Kidney epithelial cell (primary cell): Measurements from ENCODE around the gene CPED1. TPM values are rescaled to one million over a fixed set of nuclear protein-coding genes. Genes with fewer than 3 reads are reported as not detected.

Experiments used
- DNase-seq: peaks from one replicate; pipeline ENCODE4 v3.0.0-alpha.2; 2010; ENCODE audit warnings: low read depth
- H3K27me3 ChIP-seq: 2 replicates; pipeline ENCODE4 v1.6.0; 2011; ENCODE audit warnings: low read length; ENCODE audit not compliant: control insufficient read depth, insufficient read depth
- H3K36me3 ChIP-seq: 2 replicates; pipeline ENCODE4 v1.5.1; 2011; ENCODE audit warnings: low read length; ENCODE audit not compliant: control insufficient read depth, insufficient read depth
- H3K4me3 ChIP-seq: 2 replicates; pipeline ENCODE4 v1.5.1; 2011; ENCODE audit warnings: low read depth, mild to moderate bottlenecking, control low read depth, low read length
- CTCF ChIP-seq: IDR thresholded peaks from 2 replicates; pipeline ENCODE4 v1.5.1; 2011; ENCODE audit warnings: mild to moderate bottlenecking, moderate library complexity, low read length, control low read depth, inconsistent platforms; ENCODE audit not compliant: insufficient read depth, poor library complexity, severe bottlenecking
- total RNA-seq: library from RNA; depleted of rRNA; stranded (reverse); fragments of >200 nt; gene quantifications from 2 replicates; pipeline ENCODE4 v1.2.3, GENCODE V29; 2015

CPED1 gene
- total RNA-seq, 1 donor from 2014 or later, result 3.2 TPM

- peak; percentile 98 for TF ChIP-seq CTCF
- H3K27me3 ChIP-seq, result no peaks in the 10 kb centered on the region
- peak; percentile 75 for DNase-seq
- no peaks in the 10 kb centered on the region for H3K36me3 ChIP-seq
- H3K4me3 ChIP-seq, result peak overlapping the region; percentile 45
Measured at GRCh38 chr7:120987683-120988590, 574 bp upstream of the CPED1 start.

GRCh38 chr7:120989257-120990220, 1.0 kb downstream of the CPED1 start:
- TF ChIP-seq CTCF, result no peak
- no peak for DNase-seq
- peak overlapping the region; percentile 45 for H3K4me3 ChIP-seq
- H3K36me3 ChIP-seq, result no peaks in the 10 kb centered on the region
- no peaks in the 10 kb centered on the region for H3K27me3 ChIP-seq

GRCh38 chr7:120990468-120991118, 2.1 kb downstream of the CPED1 start:
- no peak overlapping the region for H3K4me3 ChIP-seq

GRCh38 chr7:120991161-120991560, 2.6 kb downstream of the CPED1 start:
- no peak for DNase-seq
- no peak for TF ChIP-seq CTCF
- Histone ChIP-seq H3K27me3 (no peaks in the 10 kb centered on the region), H3K36me3 (no peaks in the 10 kb centered on the region), H3K4me3 (no peak overlapping the region)

More at GRCh38 chr7:120990468-120991118, 2.1 kb downstream of the CPED1 start:
- no peak for DNase-seq
- no peaks in the 10 kb centered on the region for H3K36me3 ChIP-seq
- no peak for TF ChIP-seq CTCF
- no peaks in the 10 kb centered on the region for H3K27me3 ChIP-seq

GRCh38 chr7:120991581-120991980, 3.1 kb downstream of the CPED1 start:
- no peak overlapping the region for H3K4me3 ChIP-seq

More at GRCh38 chr7:120991581-120991980, 3.1 kb downstream of the CPED1 start:
- Histone ChIP-seq H3K36me3 (no peaks in the 10 kb centered on the region), H3K27me3 (no peaks in the 10 kb centered on the region)
- no peak for DNase-seq
- no peak for TF ChIP-seq CTCF
